MM.1S (cell line): ENCODE measurements around the gene ABCA9.

Experiments used
- DNase-seq: peaks from one replicate; pipeline ENCODE4 v3.0.0-alpha.2; 2015
- H2AFZ ChIP-seq: fragments of 300-600 bp; sonication (generic); 2 replicates; pipeline ENCODE4 v1.6.0; 2016; ENCODE audit warnings: antibody characterized with exemption, low read length
- H3F3A ChIP-seq: fragments of 300-600 bp; sonication (generic); 2 replicates; pipeline ENCODE4 v1.6.1; 2016; ENCODE audit warnings: mild to moderate bottlenecking, antibody characterized with exemption, low read length, moderate library complexity, mixed read lengths; ENCODE audit not compliant: insufficient read depth
- H3K27ac ChIP-seq: fragments of 300-600 bp; sonication (generic); 2 replicates; pipeline ENCODE4 v1.5.1; 2016; ENCODE audit warnings: mild to moderate bottlenecking, low read length
- H3K27me3 ChIP-seq: fragments of 300-600 bp; sonication (generic); replicated peaks from 2 replicates; pipeline ENCODE4 v1.6.0; 2016; ENCODE audit warnings: low read length; ENCODE audit not compliant: insufficient read depth
- H3K36me3 ChIP-seq: fragments of 300-600 bp; sonication (generic); replicated peaks from 2 replicates; pipeline ENCODE4 v1.6.1; 2016; ENCODE audit warnings: mild to moderate bottlenecking, low read length, mixed read lengths; ENCODE audit not compliant: insufficient read depth
- H3K4me1 ChIP-seq: fragments of 300-600 bp; sonication (generic); 2 replicates; pipeline ENCODE4 v1.6.1; 2016; ENCODE audit warnings: low read length, mixed read lengths
- H3K4me2 ChIP-seq: fragments of 300-600 bp; sonication (generic); 2 replicates; pipeline ENCODE4 v1.6.0; 2016; ENCODE audit warnings: low read depth, low read length
- H3K4me3 ChIP-seq: fragments of 300-600 bp; sonication (generic); 2 replicates; pipeline ENCODE4 v1.5.1; 2016; ENCODE audit warnings: low read length, mixed read lengths
- H3K79me2 ChIP-seq: fragments of 300-600 bp; sonication (generic); 2 replicates; pipeline ENCODE4 v1.6.1; 2016; ENCODE audit warnings: mixed run types, low read length, mixed read lengths
- H3K9ac ChIP-seq: fragments of 300-600 bp; sonication (generic); 2 replicates; pipeline ENCODE4 v1.6.1; 2016; ENCODE audit warnings: low read length, mixed read lengths
- H3K9me2 ChIP-seq: fragments of 300-600 bp; sonication (generic); replicated peaks from 2 replicates; pipeline ENCODE4 v1.6.1; 2016; ENCODE audit warnings: mild to moderate bottlenecking, low read length, mixed read lengths; ENCODE audit not compliant: insufficient read depth
- H3K9me3 ChIP-seq: fragments of 300-600 bp; sonication (generic); replicated peaks from 2 replicates; pipeline ENCODE4 v1.6.1; 2016; ENCODE audit warnings: mild to moderate bottlenecking, low read length, mixed read lengths; ENCODE audit not compliant: insufficient read depth
- H4K20me1 ChIP-seq: fragments of 300-600 bp; sonication (generic); 2 replicates; pipeline ENCODE4 v1.6.1; 2016; ENCODE audit warnings: mild to moderate bottlenecking, low read length, moderate library complexity, mixed read lengths; ENCODE audit not compliant: insufficient read depth
- EZH2 ChIP-seq: fragments of 300-600 bp; sonication (generic); optimal IDR thresholded peaks from 2 replicates; pipeline ENCODE3; 2017; ENCODE audit warnings: low read depth, mild to moderate bottlenecking, antibody characterized with exemption, low read length, mixed read lengths
- EZH2phosphoT487 ChIP-seq: fragments of 300-600 bp; sonication (generic); IDR thresholded peaks from 2 replicates; pipeline ENCODE4 v1.6.1; 2018; ENCODE audit warnings: antibody characterized with exemption, low read length
- TF ChIP-seq, protein P1 (sequence below): fragments of 300-600 bp; sonication (generic); IDR thresholded peaks from 2 replicates; pipeline ENCODE4 v1.5.1; 2016; ENCODE audit warnings: antibody characterized with exemption, low read length, mixed read lengths

The ABCA9 gene

DNA sequence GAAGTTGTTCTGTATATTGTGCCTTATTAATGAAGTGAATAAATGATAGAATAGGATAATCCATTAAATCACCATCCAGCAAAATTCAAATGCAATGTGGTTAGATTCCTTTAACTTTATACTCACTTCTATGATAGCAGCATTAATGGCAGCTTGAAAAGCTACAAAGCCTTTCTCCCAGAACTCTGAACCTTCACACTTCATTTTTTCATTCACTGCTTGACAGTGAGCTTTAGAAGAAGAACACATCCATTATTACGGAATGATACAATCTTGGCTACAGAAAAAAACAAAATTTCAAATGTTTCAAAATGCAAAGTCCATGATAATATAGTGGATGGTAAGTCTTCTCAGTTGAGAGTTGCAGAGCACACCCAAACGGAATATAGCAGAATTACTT is 16.4 kb downstream of the ABCA9 start:
- TF ChIP-seq EZH2 (no peak), EZH2phosphoT487 (no peak)
- TF ChIP-seq, protein P1, sequence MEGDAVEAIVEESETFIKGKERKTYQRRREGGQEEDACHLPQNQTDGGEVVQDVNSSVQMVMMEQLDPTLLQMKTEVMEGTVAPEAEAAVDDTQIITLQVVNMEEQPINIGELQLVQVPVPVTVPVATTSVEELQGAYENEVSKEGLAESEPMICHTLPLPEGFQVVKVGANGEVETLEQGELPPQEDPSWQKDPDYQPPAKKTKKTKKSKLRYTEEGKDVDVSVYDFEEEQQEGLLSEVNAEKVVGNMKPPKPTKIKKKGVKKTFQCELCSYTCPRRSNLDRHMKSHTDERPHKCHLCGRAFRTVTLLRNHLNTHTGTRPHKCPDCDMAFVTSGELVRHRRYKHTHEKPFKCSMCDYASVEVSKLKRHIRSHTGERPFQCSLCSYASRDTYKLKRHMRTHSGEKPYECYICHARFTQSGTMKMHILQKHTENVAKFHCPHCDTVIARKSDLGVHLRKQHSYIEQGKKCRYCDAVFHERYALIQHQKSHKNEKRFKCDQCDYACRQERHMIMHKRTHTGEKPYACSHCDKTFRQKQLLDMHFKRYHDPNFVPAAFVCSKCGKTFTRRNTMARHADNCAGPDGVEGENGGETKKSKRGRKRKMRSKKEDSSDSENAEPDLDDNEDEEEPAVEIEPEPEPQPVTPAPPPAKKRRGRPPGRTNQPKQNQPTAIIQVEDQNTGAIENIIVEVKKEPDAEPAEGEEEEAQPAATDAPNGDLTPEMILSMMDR, result no peak
- no peaks in the 10 kb centered on the region for H4K20me1 ChIP-seq

DNA sequence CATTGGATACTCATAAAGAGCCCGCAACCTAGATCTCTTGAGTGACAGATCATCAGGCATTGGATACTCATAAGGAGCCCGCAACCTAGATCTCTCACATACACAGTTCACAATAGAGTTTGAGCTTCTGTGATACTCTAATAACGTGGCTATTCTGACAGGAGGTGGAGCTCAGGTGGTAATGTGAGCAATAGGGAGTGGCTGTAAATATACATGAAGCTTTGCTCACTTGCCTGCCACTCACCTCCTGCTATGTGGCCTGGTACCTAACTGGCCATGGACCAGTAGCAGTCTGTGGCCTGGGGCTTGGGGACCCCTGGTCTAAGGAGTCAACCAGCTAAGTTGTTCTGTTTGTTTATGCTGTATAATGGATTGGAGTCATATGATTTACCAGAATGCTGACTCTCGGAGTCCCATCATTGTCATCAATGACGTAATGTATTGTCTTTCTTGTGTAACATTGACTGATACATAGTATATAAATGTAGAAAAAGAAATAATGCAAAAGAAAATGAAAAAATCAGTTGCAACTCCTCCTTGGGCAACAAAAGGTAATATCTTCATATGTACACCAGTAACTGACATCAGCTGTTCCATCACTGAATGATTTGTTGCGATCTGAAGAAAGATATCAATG is 17.5 kb downstream of the ABCA9 start:
- Histone ChIP-seq H3F3A (no peaks in the 10 kb centered on the region), H3K4me1 (no peaks in the 10 kb centered on the region), H3K9me3 (no peaks in the 10 kb centered on the region), H3K27ac (no peak overlapping the region), H4K20me1 (no peaks in the 10 kb centered on the region), H3K36me3 (no peaks in the 10 kb centered on the region), H3K9ac (no peak overlapping the region), H2AFZ (no peak overlapping the region), H3K9me2 (no peaks in the 10 kb centered on the region), H3K27me3 (no peaks in the 10 kb centered on the region), H3K4me2 (no peak overlapping the region), H3K4me3 (no peak overlapping the region), H3K79me2 (no peaks in the 10 kb centered on the region)
- TF ChIP-seq EZH2 (no peak), EZH2phosphoT487 (no peak)
- DNase-seq, result no peak

More for the DNA sequence above, 16.4 kb downstream of the ABCA9 start:
- no peak for DNase-seq
- Histone ChIP-seq H3K9ac (no peak overlapping the region), H3K4me1 (no peaks in the 10 kb centered on the region), H3K4me2 (no peak overlapping the region), H3K79me2 (no peaks in the 10 kb centered on the region), H3K36me3 (no peaks in the 10 kb centered on the region), H3K27ac (no peak overlapping the region), H3K9me3 (no peaks in the 10 kb centered on the region), H3F3A (no peaks in the 10 kb centered on the region), H3K27me3 (no peaks in the 10 kb centered on the region), H3K4me3 (no peak overlapping the region), H3K9me2 (0 out of 2 replicates have a peak, but pooled peaks cover under 1% of the 10 kb centered on the region), H2AFZ (no peak overlapping the region)

DNA sequence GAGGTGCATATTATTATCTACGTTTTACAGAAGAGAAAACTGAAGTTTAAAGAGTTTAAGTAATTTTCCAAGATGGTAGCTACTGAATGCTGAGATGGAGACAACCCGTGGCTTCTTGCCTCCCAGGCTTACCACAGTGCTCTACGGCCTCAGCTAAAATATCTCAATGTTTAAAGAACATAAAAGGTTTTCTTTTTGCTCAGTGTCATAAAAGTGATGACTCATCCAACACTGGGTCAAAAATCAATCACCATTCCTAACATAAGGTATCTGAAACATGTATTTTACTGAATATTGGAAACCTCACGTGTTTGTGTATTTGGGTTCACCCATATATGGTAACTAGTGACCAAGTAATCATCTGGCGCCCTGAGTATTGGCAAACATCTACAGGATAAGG is 18.4 kb downstream of the ABCA9 start:
- no peak overlapping the region for H3K4me2 ChIP-seq
- DNase-seq, result no peak
- H3K27me3 ChIP-seq, result no peaks in the 10 kb centered on the region
- H2AFZ ChIP-seq, result no peak overlapping the region
- H3K4me3 ChIP-seq, result no peak overlapping the region
- TF ChIP-seq, protein P1, result no peak
- TF ChIP-seq EZH2, result no peak
- no peak for TF ChIP-seq EZH2phosphoT487
- no peaks in the 10 kb centered on the region for H3K9me3 ChIP-seq
- no peaks in the 10 kb centered on the region for H3F3A ChIP-seq
- no peaks in the 10 kb centered on the region for H4K20me1 ChIP-seq
- H3K9me2 ChIP-seq, result no peaks in the 10 kb centered on the region
- H3K9ac ChIP-seq, result no peak overlapping the region
- no peaks in the 10 kb centered on the region for H3K36me3 ChIP-seq
- H3K27ac ChIP-seq, result no peak overlapping the region
- H3K4me1 ChIP-seq, result no peaks in the 10 kb centered on the region
- no peaks in the 10 kb centered on the region for H3K79me2 ChIP-seq

DNA sequence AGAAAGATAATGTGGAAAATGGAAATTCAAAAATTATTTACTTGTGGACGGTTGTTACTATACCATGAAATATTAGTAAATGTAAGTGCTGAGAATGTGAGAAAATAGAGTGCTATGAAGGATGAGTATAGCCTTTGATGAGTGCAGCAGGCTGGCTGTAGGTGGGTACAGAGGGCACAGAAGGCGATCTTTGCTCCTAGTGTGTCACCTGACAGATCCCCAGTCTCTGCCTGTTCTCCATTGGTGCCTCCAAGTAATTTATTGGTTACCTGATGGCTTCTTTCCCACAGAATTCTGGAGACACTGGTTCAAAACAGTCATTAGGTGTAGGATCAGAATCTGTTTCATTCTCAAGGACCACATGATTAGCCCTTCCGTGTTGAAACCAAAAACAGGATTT is 28.9 kb downstream of the ABCA9 start:
- no peak overlapping the region for H3K27ac ChIP-seq
- H3K36me3 ChIP-seq, result no peaks in the 10 kb centered on the region
- no peaks in the 10 kb centered on the region for H3K9me2 ChIP-seq
- no peaks in the 10 kb centered on the region for H3K79me2 ChIP-seq
- H3K4me2 ChIP-seq, result no peak overlapping the region
- TF ChIP-seq EZH2phosphoT487 (no peak), EZH2 (no peak)
- TF ChIP-seq, protein P1, result no peak
- no peaks in the 10 kb centered on the region for H3K4me1 ChIP-seq
- no peak for DNase-seq
- no peaks in the 10 kb centered on the region for H4K20me1 ChIP-seq
- H3K27me3 ChIP-seq, result no peaks in the 10 kb centered on the region
- H2AFZ ChIP-seq, result no peak overlapping the region
- H3K9me3 ChIP-seq, result no peaks in the 10 kb centered on the region
- no peak overlapping the region for H3K9ac ChIP-seq
- H3F3A ChIP-seq, result no peaks in the 10 kb centered on the region
- H3K4me3 ChIP-seq, result no peak overlapping the region
